ENCODE results near the gene ZNF711. TPM values are rescaled to one million over a fixed set of nuclear protein-coding genes. Genes with fewer than 3 reads are reported as not detected.
"Not testable (repeated sequence)": the region's sequence is repeated elsewhere in the genome, so short reads cannot be mapped to it uniquely, and the experiment has no call there.

The ZNF711 gene
- total and polyA plus RNA-seq, 2 of the 13 experiments (the other 11 are each of a cell fraction or from before 2014, with no cell fraction given) = 3.8 to 6.0 TPM

- no peak for TF ChIP-seq MLXIP (CRISPR knock-in tag; IDR thresholded peaks at IDR 0.05; ENCODE audit: borderline replicate concordance)
- no peak for TF ChIP-seq ZNF142 (CRISPR knock-in tag; IDR thresholded peaks at IDR 0.05)
Measured at GRCh38 chrX:85309717-85310116, 65.9 kb downstream of the ZNF711 start (continued).

- DNase-seq (ENCODE audit: low spot score); H3K36me3 ChIP-seq (replicated peaks in 1 of 2; ENCODE audit: control insufficient read depth in 1 of 2, insufficient read depth in 2 of 2, low read length in 2 of 2); H3K4me2 ChIP-seq (ENCODE audit: low read depth, low read length); H3K9ac ChIP-seq (ENCODE audit: insufficient read depth, low read depth, low read length); H2AFZ ChIP-seq (ENCODE audit: low read length); H3K79me2 ChIP-seq (ENCODE audit: insufficient read depth, low read length); POLR2A ChIA-PET; ATAC-seq; in situ Hi-C loops (cut with HindIII; ENCODE audit: extremely low pct_ligation_motif_present, low pct_unique_long_range_greater_than_20kb); H3K27me3 ChIP-seq (ENCODE audit: control insufficient read depth in 1 of 2, insufficient read depth in 2 of 2, low read length in 2 of 2); H3K4me1 ChIP-seq (ENCODE audit: insufficient read depth, low read length); BruUV-seq (replicated peaks); H3K9me3 ChIP-seq (ENCODE audit: low read length); intact Hi-C loops (cut with micrococcal nuclease; ENCODE audit: unreplicated experiment); H3K4me3 ChIP-seq (replicated peaks in 1 of 3; ENCODE audit: insufficient read depth in 1 of 3, low read depth in 2 of 3, low read length in 3 of 3); H4K20me1 ChIP-seq (ENCODE audit: insufficient read depth, low read length); FAIRE-seq; H3K27ac ChIP-seq (ENCODE audit: extremely low read length, insufficient read depth, low read length); CTCF ChIA-PET (ENCODE audit: low intra/inter-chr PET ratio, low total read pairs): not testable (repeated sequence)
- 50% methylated on average over 2 of the region's 2 CpGs for WGBS (ENCODE audit: low lambda C conversion rate)
Measured at GRCh38 chrX:85311348-85311747, 67.6 kb downstream of the ZNF711 start.

Other genes starting within 250 kb of the ZNF711 start
- gene APOOL, start 240.1 kb upstream of the ZNF711 start, total RNA-seq (2016; rRNA removed; fragmentation: Illumina TruSeq; extraction: Trizol) = 13.9 and 28.0 TPM in 2 replicates
- gene APOOL, start 240.1 kb upstream of the ZNF711 start, polyA plus RNA-seq (2011; rRNA removed) = 5.3 and 7.3 TPM in 2 replicates
- gene SATL1, start 212 bp upstream of the ZNF711 start, total RNA-seq (2016; rRNA removed; fragmentation: Illumina TruSeq; extraction: Trizol) = not detected in 2 replicates
- 0.03 TPM in 1 of 2 replicates, not detected in the other for gene SATL1, start 212 bp upstream of the ZNF711 start, polyA plus RNA-seq (2011; rRNA removed)
- gene POF1B, start 135.7 kb downstream of the ZNF711 start, total RNA-seq (2016; rRNA removed; fragmentation: Illumina TruSeq; extraction: Trizol) = not detected in 2 replicates
- not detected in 2 replicates for gene POF1B, start 135.7 kb downstream of the ZNF711 start, polyA plus RNA-seq (2011; rRNA removed)